ENCODE measurements around the gene PIK3R6.

- no peak for TF ChIP-seq CTCF (IDR thresholded peaks at IDR 0.05)
- no peak for TF ChIP-seq POLR2A (IDR thresholded peaks at IDR 0.05)
These were observed 13.0 kb upstream of the PIK3R6 start for GRCh38 chr17:8880466-8880865.
